ENCODE results near the gene SLC6A14.
A peak's percentile ranks its signal among the peaks of the same experiment; 100 is the strongest.

SLC6A14 gene

GRCh38 chrX:116436358-116436816, at the start of gene SLC6A14:
TSS of gene SLC6A14 (plus strand) at chrX:116436606. CDS start at chrX:116436710, 104 bp downstream.
- no peak for DNase-seq

- no peak for DNase-seq
Measured at GRCh38 chrX:116395752-116396151, 40.7 kb upstream of the SLC6A14 start.

- no peak for DNase-seq
Measured at GRCh38 chrX:116399681-116400080, 36.7 kb upstream of the SLC6A14 start.

- no peak for DNase-seq
Measured at GRCh38 chrX:116409219-116409618, 27.2 kb upstream of the SLC6A14 start.

- DNase-seq = no peak
Measured at GRCh38 chrX:116413273-116413672, 23.1 kb upstream of the SLC6A14 start.

- DNase-seq = no peak
Measured at GRCh38 chrX:116417214-116417613, 19.2 kb upstream of the SLC6A14 start.

- DNase-seq = no peak
Measured at GRCh38 chrX:116417968-116418367, 18.4 kb upstream of the SLC6A14 start.

- no peak for DNase-seq
Measured at GRCh38 chrX:116427978-116428377, 8.4 kb upstream of the SLC6A14 start.

GRCh38 chrX:116435597-116435996, 809 bp upstream of the SLC6A14 start:
- no peak for DNase-seq

GRCh38 chrX:116449156-116449555, 12.8 kb downstream of the SLC6A14 start:
- DNase-seq = no peak

- DNase-seq = no peak
Measured at GRCh38 chrX:116462822-116463221, 26.4 kb downstream of the SLC6A14 start, which contains the start of gene CT83. TSS of gene CT83 (minus strand) at chrX:116462976. CDS start at chrX:116462856, 120 bp downstream.

- no peak for DNase-seq
Measured at GRCh38 chrX:116480059-116480458, 43.7 kb downstream of the SLC6A14 start.

GRCh38 chrX:116490104-116490503, 53.7 kb downstream of the SLC6A14 start:
- DNase-seq = peak in 1 of 2 experiments; percentile 1

GRCh38 chrX:116493271-116493670, 56.9 kb downstream of the SLC6A14 start:
- DNase-seq = no peak

- DNase-seq = no peak
Measured at GRCh38 chrX:116499780-116500179, 63.4 kb downstream of the SLC6A14 start.
